Ishikawa (cell line): ENCODE measurements around the gene CHRM5.

Source experiments
- CEBPB ChIP-seq: IDR thresholded peaks from 2 replicates; pipeline ENCODE4 v1.6.1; 2012
- EGR1 ChIP-seq: IDR thresholded peaks from 2 replicates; pipeline ENCODE4 v1.6.1; 2012
- EP300 ChIP-seq: IDR thresholded peaks from 2 replicates; pipeline ENCODE4 v1.6.1; 2012; ENCODE audit warnings: borderline replicate concordance
- MAX ChIP-seq: IDR thresholded peaks from 2 replicates; pipeline ENCODE4 v1.6.1; 2012
- NFIC ChIP-seq: IDR thresholded peaks from 2 replicates; pipeline ENCODE4 v1.6.1; 2012
- REST ChIP-seq: IDR thresholded peaks from 2 replicates; pipeline ENCODE4 v1.6.1; 2012; ENCODE audit warnings: low read depth, mild to moderate bottlenecking
- TAF1 ChIP-seq: IDR thresholded peaks from 2 replicates; pipeline ENCODE4 v1.6.1; 2012; ENCODE audit warnings: low read depth, mild to moderate bottlenecking
- ZBTB7A ChIP-seq: IDR thresholded peaks from 2 replicates; pipeline ENCODE4 v1.6.1; 2012; ENCODE audit warnings: low read depth

GRCh38 chr15:33980159-33980558 is 11.9 kb downstream of the CHRM5 start:
- no peak for TF ChIP-seq TAF1
- TF ChIP-seq EGR1: no peak
- TF ChIP-seq EP300: no peak
- no peak for TF ChIP-seq MAX
- no peak for TF ChIP-seq NFIC
- no peak for TF ChIP-seq REST
- no peak for TF ChIP-seq CEBPB
- no peak for TF ChIP-seq ZBTB7A
